Measurements from ENCODE around the gene FRAS1.
A peak's percentile ranks its signal among the peaks of the same experiment; 100 is the strongest.
"Not testable (repeated sequence)": the region's sequence is repeated elsewhere in the genome, so short reads cannot be mapped to it uniquely, and the experiment has no call there.

The FRAS1 gene

GRCh38 chr4:78213218-78213617 is 156.1 kb downstream of the FRAS1 start:
- no peak for DNase-seq (ENCODE audit: low read depth)

DNA sequence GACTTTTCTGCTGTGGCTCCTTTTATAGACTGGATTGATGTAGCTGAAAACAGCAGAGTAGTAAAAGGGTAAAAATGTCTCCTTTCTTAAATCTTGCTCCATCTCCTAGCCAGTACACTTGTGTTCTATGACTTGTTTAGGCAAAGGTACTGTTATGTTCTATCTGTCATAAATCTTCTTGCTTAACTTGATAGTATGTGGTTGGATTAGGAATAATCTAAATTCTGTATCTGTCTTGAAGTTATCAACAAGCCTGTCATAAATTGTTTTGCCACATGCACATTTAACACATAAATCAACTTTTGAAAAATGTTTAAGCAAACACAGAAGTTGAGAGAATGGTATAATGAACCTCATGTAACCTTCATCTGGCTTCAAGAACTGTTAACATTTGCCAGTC is 157.0 kb downstream of the FRAS1 start:
- no peak for DNase-seq (ENCODE audit: low read depth)

GRCh38 chr4:78217557-78217956 is 160.4 kb downstream of the FRAS1 start:
- DNase-seq (ENCODE audit: low read depth) = no peak

GRCh38 chr4:78218260-78218659 is 161.1 kb downstream of the FRAS1 start:
- DNase-seq (ENCODE audit: low read depth) = no peak

DNA sequence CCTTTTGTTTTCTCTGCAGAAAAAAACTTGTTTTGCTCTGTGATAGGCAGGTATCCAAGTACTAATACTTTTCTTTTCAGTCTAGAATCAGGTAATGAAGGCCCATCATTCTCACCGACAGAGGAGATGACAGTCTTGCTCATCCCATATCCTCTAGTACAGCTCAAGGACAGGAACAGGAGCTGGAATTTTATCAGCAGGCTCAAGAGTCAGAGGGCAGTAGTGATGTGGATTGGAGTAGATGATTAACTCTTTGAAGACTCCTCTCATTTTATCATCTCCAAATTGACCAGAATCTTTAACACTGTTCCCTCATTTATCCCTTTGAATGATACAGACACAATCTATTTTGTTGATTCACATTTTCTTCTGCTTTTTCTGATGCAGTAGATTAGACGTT is 162.7 kb downstream of the FRAS1 start:
- DNase-seq (ENCODE audit: low read depth) = no peak

DNA sequence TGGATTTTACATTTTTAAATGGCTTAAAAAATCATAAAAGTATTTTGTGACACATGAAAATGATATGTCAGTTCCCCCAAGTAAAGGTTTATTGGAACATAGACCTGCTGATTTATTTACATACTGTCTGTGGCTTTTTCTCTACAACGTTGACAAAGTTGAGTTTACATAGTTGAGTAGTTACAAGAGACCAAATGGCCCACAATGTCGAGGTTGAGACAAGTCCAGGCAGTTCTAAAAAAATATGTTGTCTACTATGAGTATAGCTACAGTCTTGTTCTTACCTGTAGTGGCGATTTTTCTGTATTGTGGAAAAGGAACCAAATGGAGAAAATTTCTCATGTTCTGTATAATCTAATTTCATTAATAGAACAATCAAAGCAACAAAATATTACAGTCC is 163.2 kb downstream of the FRAS1 start:
- no peak for DNase-seq (ENCODE audit: low read depth)

DNA sequence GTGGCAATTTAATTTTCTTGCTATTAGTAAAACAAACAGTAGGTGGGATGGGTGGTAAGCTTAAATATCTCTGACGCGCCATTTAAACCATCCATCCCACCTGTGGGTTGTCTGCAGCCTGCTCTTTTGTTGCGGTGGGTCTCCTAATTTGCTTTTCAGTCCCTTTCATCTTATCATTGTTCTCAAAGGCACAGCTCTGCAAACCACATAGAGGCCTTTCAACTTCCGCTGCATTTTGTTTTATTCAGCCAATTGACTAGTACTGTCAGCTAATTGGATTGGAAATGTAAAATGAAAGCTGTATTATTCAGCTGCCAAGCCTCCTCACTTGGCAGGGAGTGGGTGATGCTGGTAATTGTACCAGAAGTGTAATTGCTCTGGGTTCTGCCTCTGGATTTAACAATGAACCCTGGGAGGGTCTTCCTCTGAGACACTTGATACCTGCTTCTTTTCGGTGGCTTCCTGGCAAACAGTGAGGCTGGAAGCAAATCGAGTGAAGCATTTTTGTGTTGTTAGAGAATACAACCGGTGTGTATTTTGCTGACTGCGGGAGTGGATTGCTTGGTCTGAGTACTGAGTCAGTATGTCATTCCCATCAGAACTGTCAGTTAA is 165.6 kb downstream of the FRAS1 start:
- DNase-seq (ENCODE audit: low read depth) = no peak

DNA sequence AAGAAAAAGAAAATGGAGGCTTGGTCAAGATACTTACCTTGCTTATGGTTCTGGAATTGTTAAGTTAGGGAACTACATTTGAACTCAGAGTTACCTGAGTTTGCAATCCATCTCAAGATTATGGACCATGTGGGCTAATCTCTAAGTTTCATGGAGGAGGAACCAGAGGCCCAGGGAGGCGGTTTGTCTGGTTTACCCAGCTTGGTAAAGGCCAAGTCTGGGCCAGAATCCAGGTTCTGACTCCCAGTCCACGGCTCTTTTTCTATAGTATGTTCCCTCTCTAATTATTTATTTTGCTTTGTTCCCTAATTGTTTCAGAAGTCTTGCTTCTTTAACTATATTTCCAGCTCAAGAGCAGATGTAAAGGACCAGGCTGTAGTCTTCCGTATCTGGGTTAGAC is 168.1 kb downstream of the FRAS1 start:
- no peak for DNase-seq (ENCODE audit: low read depth)

- DNase-seq (ENCODE audit: low read depth) = no peak
Measured at GRCh38 chr4:78226279-78226678, 169.2 kb downstream of the FRAS1 start.

GRCh38 chr4:78227411-78228057 is 170.4 kb downstream of the FRAS1 start:
- DNase-seq (ENCODE audit: low read depth) = no peak

DNA sequence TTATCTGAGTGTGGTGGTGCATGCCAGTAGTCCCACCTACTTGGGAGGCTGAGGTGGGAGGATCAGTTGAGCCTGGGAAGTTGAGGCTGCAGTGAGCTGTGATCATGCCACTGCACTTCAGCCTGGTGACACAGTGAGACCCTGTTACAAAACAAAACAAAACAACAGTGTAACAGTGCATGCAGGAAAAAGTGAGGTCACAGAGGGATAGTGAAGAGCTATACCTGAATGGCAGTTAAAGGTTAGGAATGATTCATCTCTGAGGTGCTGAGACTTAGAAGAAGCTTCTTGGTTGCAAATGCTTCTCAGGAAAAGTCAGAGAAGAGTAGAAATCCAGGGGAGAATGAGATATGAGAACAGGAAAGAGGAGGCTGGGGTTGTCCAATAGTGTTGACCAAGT is 178.7 kb downstream of the FRAS1 start:
- no peak for DNase-seq (ENCODE audit: low read depth)

DNA sequence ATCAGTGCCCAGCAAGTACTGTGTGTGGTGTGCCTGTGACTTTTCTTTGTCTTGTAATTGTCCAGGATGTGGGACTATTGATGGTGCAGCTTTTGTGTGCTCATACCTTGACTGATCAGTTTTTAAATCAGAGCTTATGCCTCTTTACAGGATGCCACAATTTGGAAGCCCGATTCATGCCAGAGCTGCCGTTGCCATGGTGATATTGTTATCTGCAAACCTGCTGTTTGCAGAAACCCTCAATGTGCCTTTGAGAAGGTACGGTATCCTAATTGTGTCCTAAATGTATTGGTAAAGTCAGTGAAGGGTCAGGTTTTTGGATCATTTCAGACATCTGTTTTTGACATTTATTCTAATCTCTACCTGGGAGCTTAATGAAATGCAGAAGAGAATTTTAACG is 180.2 kb downstream of the FRAS1 start:
- DNase-seq (ENCODE audit: low read depth) = no peak

- DNase-seq (ENCODE audit: low read depth) = peak; percentile 8
Measured at GRCh38 chr4:78242071-78242470, 184.9 kb downstream of the FRAS1 start.

- DNase-seq (ENCODE audit: low read depth) = no peak
Measured at GRCh38 chr4:78244705-78245485, 187.8 kb downstream of the FRAS1 start.

GRCh38 chr4:78247536-78248285 is 190.6 kb downstream of the FRAS1 start:
- no peak for DNase-seq (ENCODE audit: low read depth)

- DNase-seq (ENCODE audit: low read depth) = no peak
Measured at GRCh38 chr4:78250500-78250899, 193.4 kb downstream of the FRAS1 start.

DNA sequence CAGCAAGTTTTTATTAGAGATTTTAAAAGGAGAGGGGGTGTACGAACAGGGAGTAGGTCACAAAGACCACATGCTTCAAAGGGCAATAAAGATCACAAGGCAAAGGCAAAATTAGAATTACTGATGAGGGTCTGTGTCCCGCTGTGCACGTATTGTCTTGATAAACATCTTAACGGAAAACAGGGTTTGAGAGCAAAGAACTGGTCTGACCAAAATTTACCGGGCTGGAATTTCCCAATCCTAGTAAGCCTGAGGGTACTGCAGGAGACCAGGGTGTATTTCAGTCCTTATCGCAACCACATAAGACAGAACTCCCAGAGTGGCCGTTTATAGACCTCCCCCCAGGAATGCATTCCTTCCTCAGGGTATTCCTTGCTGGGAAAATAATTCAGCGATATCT is 195.7 kb downstream of the FRAS1 start:
- DNase-seq (ENCODE audit: low read depth) = not testable (repeated sequence)

GRCh38 chr4:78254893-78255292 is 197.8 kb downstream of the FRAS1 start:
- DNase-seq (ENCODE audit: low read depth) = no peak

- DNase-seq (ENCODE audit: low read depth) = no peak
Measured at GRCh38 chr4:78265006-78265405, 207.9 kb downstream of the FRAS1 start.

GRCh38 chr4:78267790-78268189 is 210.7 kb downstream of the FRAS1 start:
- DNase-seq (ENCODE audit: low read depth) = no peak

DNA sequence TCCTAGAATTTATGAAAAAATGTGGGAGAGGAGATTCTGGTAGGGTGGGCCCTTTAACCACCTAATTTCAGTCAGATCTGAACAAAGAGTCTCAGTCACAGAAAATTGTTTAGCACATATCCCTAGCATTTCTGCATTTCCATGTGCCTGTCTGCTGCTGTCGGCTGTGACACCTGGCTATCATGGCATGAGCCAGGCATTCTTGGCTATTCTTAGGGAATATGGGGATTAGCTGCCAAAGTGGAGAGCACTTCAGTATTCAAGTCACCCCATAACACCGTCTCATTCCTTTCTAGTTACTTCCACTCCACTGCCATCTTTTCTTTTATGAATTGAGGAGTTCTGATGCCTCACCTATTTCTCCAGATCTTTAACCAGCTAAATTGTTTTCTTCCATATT is 211.5 kb downstream of the FRAS1 start:
- DNase-seq (ENCODE audit: low read depth) = no peak

DNA sequence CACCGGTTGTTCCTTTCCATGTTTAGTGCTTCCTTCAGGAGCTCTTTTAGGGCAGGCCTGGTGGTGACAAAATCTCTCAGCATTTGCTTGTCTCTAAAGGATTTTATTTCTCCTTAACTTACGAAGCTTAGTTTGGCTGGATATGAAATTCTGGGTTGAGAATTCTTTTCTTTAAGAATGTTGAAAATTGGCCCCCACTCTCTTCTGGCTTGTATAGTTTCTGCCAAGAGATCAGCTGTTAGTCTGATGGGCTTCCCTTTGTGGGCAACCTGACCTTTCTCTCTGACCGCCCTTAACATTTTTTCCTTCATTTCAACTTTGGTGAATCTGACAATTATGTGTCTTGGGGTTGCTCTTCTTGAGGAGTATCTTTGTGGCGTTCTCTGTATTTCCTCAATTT is 218.3 kb downstream of the FRAS1 start:
- DNase-seq (ENCODE audit: low read depth) = not testable (repeated sequence)

- no peak for DNase-seq (ENCODE audit: low read depth)
Measured at GRCh38 chr4:78286281-78286680, 229.2 kb downstream of the FRAS1 start.
